PC-9 (cell line): ENCODE measurements around the gene FAM3B.

Experiments used
- EZH2 ChIP-seq: fragments of 200-600 bp; sonication (generic); IDR thresholded peaks from 2 replicates; pipeline ENCODE4 v1.8.0; 2017; ENCODE audit warnings: antibody characterized with exemption, low read depth
- TF ChIP-seq, protein P1 (sequence below): fragments of 200-600 bp; sonication (generic); conservative IDR thresholded peaks from 2 replicates; pipeline ENCODE4 v1.6.1; 2017; ENCODE audit warnings: mixed run types, antibody characterized with exemption, mild to moderate bottlenecking, moderate library complexity

DNA sequence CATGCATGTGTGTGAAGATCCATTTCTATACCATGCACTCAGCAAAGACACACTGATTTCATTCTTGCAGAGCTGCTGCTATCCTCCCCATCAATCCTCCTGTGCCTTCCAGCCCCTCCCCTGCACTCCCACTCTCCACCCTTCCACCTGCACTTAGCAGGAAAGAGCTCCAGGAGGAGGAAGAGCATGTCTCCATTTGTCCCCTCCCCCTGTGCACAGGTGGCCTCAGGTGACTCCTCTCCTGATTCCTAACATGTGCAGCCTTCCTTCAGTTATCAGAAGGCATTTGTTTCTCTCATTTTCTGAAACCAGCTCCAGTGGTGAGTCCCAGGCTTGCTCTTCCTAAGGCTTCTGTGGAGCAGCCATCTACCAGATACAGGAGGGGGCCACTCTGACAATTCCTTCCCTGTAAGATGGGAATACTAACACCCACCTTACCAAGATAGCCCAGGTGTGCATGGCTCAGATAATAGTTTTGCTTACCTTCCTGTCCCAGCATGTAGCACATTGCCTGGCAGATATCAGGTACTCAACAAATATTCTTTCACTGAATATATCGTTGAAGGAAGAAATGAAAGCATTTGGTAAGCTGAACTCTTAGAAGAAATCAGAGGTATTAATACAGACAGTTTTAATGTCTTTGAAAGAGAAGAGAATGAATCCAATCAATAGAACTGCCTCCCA, 21.9 kb upstream of the FAM3B start:
- no peak for TF ChIP-seq EZH2
- TF ChIP-seq, protein P1, sequence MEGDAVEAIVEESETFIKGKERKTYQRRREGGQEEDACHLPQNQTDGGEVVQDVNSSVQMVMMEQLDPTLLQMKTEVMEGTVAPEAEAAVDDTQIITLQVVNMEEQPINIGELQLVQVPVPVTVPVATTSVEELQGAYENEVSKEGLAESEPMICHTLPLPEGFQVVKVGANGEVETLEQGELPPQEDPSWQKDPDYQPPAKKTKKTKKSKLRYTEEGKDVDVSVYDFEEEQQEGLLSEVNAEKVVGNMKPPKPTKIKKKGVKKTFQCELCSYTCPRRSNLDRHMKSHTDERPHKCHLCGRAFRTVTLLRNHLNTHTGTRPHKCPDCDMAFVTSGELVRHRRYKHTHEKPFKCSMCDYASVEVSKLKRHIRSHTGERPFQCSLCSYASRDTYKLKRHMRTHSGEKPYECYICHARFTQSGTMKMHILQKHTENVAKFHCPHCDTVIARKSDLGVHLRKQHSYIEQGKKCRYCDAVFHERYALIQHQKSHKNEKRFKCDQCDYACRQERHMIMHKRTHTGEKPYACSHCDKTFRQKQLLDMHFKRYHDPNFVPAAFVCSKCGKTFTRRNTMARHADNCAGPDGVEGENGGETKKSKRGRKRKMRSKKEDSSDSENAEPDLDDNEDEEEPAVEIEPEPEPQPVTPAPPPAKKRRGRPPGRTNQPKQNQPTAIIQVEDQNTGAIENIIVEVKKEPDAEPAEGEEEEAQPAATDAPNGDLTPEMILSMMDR = no peak
